MM.1S (cell line): ENCODE results near the gene CASZ1.

ENCODE experiments used
- EZH2 ChIP-seq: fragments of 300-600 bp; sonication (generic); optimal IDR thresholded peaks from 2 replicates; pipeline ENCODE3; 2017; ENCODE audit warnings: low read depth, mild to moderate bottlenecking, antibody characterized with exemption, low read length, mixed read lengths
- EZH2phosphoT487 ChIP-seq: fragments of 300-600 bp; sonication (generic); IDR thresholded peaks from 2 replicates; pipeline ENCODE4 v1.6.1; 2018; ENCODE audit warnings: antibody characterized with exemption, low read length
- TF ChIP-seq, protein P1 (sequence below): fragments of 300-600 bp; sonication (generic); IDR thresholded peaks from 2 replicates; pipeline ENCODE4 v1.5.1; 2016; ENCODE audit warnings: antibody characterized with exemption, low read length, mixed read lengths

DNA sequence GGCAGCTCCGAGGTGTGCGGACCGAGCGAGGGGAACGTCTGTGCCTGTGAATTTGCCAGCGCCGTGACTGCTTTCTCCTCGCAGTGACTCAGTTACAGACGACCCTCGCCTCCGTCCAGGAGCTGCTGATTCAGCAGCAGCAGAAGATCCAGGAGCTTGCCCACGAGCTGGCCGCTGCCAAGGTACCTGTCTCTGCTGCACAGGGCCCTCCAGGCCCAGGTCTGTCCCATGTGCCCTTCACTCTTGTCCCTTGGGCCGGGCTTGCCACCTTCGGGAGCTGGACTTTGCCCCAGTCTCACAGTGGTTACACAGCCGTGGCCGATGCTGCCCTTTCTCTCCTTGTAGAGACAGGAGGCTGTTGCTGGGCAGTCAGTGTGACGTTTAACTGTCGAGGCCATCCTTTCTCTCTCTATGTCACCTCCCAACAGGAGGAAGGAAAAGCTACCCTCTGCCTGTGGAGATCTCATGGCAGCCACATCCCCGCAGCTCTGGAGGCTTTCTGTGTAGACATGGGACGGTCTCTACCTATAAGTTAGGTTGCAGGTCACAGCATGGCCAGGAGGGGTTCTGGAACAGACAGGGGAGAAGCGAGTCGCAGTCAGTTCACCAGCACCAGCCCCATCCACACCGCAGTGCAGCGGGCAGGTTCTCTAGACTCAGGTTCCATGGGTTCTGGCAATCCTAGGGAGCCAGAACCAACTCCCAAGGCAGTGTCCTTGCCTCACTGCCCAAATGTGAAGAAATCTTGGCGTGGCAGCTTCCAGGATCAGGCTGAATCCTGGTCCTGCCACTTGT lies 172.0 kb downstream of the CASZ1 start:
- TF ChIP-seq, protein P1, sequence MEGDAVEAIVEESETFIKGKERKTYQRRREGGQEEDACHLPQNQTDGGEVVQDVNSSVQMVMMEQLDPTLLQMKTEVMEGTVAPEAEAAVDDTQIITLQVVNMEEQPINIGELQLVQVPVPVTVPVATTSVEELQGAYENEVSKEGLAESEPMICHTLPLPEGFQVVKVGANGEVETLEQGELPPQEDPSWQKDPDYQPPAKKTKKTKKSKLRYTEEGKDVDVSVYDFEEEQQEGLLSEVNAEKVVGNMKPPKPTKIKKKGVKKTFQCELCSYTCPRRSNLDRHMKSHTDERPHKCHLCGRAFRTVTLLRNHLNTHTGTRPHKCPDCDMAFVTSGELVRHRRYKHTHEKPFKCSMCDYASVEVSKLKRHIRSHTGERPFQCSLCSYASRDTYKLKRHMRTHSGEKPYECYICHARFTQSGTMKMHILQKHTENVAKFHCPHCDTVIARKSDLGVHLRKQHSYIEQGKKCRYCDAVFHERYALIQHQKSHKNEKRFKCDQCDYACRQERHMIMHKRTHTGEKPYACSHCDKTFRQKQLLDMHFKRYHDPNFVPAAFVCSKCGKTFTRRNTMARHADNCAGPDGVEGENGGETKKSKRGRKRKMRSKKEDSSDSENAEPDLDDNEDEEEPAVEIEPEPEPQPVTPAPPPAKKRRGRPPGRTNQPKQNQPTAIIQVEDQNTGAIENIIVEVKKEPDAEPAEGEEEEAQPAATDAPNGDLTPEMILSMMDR, result no peak
- no peak for TF ChIP-seq EZH2
- no peak for TF ChIP-seq EZH2phosphoT487
